H7 (cell line): ENCODE data around the gene POLR3B. TPM values are rescaled to one million over a fixed set of nuclear protein-coding genes. Genes with fewer than 3 reads are reported as not detected.
"Not testable (repeated sequence)": the region's sequence is repeated elsewhere in the genome, so short reads cannot be mapped to it uniquely, and the experiment has no call there.

Experiments used
- DNase-seq: peaks from one replicate; pipeline ENCODE4 v3.0.0; 2012
- H3K27me3 ChIP-seq: 2 replicates; pipeline ENCODE4 v1.6.0; 2011; ENCODE audit warnings: mild to moderate bottlenecking, low read length; ENCODE audit not compliant: control insufficient read depth, insufficient read depth
- H3K36me3 ChIP-seq: replicated peaks from 2 replicates; pipeline ENCODE4 v1.5.1; 2011; ENCODE audit warnings: low read length; ENCODE audit not compliant: control insufficient read depth, insufficient read depth
- H3K4me3 ChIP-seq: 2 replicates; pipeline ENCODE4 v1.5.1; 2011; ENCODE audit warnings: low read depth, mild to moderate bottlenecking, control low read depth, low read length, moderate library complexity; ENCODE audit not compliant: insufficient read depth
- total RNA-seq: library from RNA; depleted of rRNA; stranded (reverse); fragments of >200 nt; shearing (Covaris generic); gene quantifications from 2 replicates; pipeline ENCODE4 v1.2.3, GENCODE V29; 2014

Gene POLR3B
- total RNA-seq, 1 experiment from 2014 or later, result 8.5 TPM

DNA sequence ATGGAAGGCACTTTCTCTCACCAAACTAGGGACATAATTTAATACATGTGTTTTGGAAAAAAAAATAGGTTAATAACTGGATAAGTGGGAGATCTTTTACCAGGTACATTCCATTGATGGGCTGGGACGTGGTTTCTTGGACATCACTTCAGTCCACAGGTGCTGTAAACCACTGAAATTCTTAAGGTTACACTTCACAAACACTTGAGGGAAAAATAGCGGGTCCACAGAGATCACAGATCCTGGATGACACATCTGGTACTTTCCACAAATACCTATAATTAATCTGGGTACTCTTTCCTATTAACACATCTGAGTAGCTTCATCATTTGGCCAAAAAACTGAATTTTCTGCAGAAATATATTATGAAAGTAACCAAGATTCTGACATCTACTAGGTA is 85.0 kb downstream of the POLR3B start:
- H3K4me3 ChIP-seq, result no peak overlapping the region
- no peaks in the 10 kb centered on the region for H3K36me3 ChIP-seq
- no peak for DNase-seq
- H3K27me3 ChIP-seq, result no peaks in the 10 kb centered on the region

DNA sequence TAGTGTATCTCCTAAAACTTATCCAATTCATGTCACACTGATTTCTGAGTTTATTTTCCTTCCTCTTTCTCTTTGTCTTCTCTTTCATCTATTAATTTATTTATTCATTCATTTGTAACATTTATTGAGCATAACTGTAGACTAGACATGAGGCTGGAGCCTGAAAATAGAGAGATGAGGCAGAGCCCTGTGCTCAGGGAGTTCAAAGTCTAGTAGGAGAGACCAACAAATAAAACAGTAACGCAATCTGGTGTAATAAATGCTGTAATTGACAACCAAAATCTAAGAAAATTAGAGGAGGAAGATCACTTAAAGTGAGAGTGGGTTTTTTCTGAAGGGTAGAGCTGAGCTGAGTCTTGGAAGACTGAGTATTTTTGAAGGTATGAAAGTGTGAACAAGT is 87.5 kb downstream of the POLR3B start:
- DNase-seq, result no peak
- Histone ChIP-seq H3K4me3 (no peak overlapping the region), H3K36me3 (no peaks in the 10 kb centered on the region), H3K27me3 (no peaks in the 10 kb centered on the region)

DNA sequence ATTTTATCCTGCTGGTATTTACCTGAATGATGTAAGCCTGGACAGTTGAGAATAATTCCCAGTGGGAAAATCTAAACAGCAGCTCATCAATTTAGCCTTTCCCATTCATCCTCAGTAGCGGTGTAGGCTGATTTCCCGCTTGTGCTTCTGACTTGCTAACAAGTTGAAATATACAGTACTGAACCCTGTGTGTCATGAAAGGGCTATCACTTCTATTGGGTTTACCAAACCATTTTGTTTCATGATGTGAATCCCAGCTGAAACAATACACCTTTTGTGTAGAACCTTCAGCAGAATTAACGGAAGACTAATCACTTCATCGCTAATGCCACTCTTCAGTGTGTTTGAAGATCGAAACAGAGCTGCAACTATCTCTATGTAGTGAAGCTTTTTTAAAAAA is 88.4 kb downstream of the POLR3B start:
- Histone ChIP-seq H3K4me3 (no peak overlapping the region), H3K36me3 (no peaks in the 10 kb centered on the region), H3K27me3 (no peaks in the 10 kb centered on the region)
- DNase-seq, result no peak

DNA sequence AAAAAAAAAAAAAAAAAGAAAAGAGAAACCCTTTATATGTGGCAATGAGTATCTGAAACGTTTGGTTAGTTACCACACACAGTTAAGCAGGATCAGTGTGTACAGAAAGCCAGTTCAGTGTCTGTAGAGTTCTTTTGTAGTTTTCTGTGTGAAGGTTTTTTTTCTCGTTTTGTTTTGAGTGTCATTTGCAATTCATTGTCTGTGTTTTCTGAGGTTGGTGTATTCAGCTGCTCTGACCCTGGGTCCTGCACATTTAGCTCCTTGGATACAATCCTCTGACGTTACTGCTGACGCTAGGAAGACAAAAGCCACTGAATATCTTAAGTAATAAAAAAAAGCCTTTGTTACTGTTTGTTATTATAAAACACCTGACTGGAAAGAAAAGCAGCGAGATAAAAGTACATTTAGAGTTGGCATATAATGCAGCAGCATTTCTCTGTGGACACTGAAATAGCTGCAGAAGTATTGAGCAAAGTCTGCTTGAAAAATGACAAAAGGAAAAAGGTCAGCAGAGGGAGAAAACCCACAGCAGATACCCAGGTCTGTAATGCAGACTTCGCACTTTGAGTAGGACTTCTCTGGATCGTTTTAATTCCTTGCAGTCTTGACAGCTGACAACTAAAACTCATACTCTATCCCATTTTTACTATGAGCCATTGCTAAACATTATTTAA is 89.0 kb downstream of the POLR3B start:
- DNase-seq, result no peak
- H3K36me3 ChIP-seq, result no peaks in the 10 kb centered on the region
- no peak overlapping the region for H3K4me3 ChIP-seq
- H3K27me3 ChIP-seq, result no peaks in the 10 kb centered on the region

DNA sequence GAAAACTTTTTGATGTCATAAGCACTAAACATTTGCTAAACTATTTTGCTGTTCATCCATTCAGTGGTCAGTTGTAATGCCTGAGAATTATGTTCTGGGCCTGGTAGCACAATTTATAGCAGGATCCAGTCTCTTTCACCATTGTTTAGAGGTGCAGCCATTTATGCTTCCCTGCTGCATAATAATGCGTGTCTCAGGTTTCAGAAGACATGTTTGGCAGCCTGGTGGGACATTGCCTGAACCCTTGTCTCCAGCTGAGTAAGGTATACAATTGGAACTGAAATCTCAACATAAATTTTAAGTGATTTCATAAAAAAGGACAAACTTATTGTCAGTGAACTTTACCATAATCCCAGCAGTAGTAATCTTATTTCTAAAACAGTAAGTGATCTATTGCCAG is 94.8 kb downstream of the POLR3B start:
- no peak for DNase-seq
- no peak overlapping the region for H3K4me3 ChIP-seq
- H3K36me3 ChIP-seq, result no peaks in the 10 kb centered on the region
- no peaks in the 10 kb centered on the region for H3K27me3 ChIP-seq

- no peak for DNase-seq
- Histone ChIP-seq H3K4me3 (no peak overlapping the region), H3K36me3 (no peaks in the 10 kb centered on the region), H3K27me3 (no peaks in the 10 kb centered on the region)
These were observed 97.6 kb downstream of the POLR3B start for GRCh38 chr12:106455111-106455510.

- no peaks in the 10 kb centered on the region for H3K27me3 ChIP-seq
- DNase-seq, result no peak
- H3K36me3 ChIP-seq, result no peaks in the 10 kb centered on the region
- no peak overlapping the region for H3K4me3 ChIP-seq
These were observed 101.6 kb downstream of the POLR3B start for GRCh38 chr12:106459124-106459523.

DNA sequence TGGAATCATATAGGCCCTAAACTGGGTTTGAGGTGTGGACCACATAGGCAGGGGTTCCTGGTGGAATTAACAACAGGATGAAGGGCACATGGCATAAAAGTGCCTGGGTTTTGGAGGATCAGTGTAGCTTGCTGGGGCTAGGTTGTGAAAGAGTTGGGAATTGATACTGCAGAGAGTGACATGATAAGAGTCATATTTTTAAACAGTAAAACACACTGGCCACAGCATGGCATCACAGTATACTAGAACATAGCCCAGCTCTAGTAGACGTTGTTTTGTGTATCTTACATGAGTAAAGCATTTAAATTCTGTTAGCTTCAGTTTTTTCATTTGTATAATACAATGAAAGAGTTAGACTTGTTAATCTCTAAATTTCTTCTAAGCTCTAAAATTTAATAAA is 102.0 kb downstream of the POLR3B start:
- no peak for DNase-seq
- Histone ChIP-seq H3K27me3 (no peaks in the 10 kb centered on the region), H3K4me3 (no peak overlapping the region), H3K36me3 (no peaks in the 10 kb centered on the region)

DNA sequence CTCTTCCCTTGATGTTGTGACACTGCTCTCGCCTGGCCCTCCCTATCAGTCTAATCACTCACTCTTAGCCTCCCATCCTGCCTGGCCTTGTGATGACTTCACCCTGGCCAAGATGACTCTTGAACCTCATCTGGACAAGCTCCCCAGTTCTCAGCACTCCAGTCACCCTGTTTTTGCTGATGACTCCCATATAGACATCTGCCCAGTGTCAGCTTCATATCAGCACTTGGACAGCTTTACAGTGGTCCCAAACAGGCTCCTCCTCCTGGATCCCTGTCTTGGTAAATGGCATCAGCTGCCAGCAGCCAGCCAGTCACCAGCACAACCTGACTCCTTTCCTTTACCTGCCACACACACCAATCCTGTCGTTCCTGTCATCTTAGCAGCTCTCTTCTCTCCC is 104.2 kb downstream of the POLR3B start:
- Histone ChIP-seq H3K4me3 (no peak overlapping the region), H3K36me3 (no peaks in the 10 kb centered on the region), H3K27me3 (no peaks in the 10 kb centered on the region)
- DNase-seq, result no peak

DNA sequence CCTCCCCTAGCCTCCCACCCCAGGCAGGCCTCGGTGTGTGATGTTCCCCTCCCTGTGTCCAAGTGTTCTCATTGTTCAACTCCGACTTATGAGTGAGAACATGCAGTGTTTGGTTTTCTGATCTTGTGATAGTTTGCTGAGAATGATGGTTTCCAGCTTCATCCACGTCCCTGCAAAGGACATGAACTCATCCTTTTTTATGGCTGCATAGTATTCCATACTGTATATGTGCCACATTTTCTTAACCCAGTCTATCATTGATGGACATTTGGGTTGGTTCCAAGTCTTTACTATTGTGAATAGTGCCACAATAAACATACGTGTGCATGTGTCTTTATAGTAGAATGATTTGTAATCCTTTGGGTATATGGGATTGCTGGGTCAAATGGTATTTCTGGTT is 108.1 kb downstream of the POLR3B start:
- H3K36me3 ChIP-seq, H3K27me3 ChIP-seq, DNase-seq, H3K4me3 ChIP-seq: not testable (repeated sequence)

GRCh38 chr12:106475662-106476061 is 118.1 kb downstream of the POLR3B start:
- not testable (repeated sequence) for DNase-seq, H3K4me3 ChIP-seq, H3K36me3 ChIP-seq, H3K27me3 ChIP-seq

GRCh38 chr12:106477627-106478026 is 120.1 kb downstream of the POLR3B start:
- H3K4me3 ChIP-seq, result peak overlapping the region; percentile 28; the same call in 1 of the 2 replicates
- not testable (repeated sequence) for H3K36me3 ChIP-seq, H3K27me3 ChIP-seq, DNase-seq

- H3K27me3 ChIP-seq, result no peaks in the 10 kb centered on the region
- DNase-seq, result no peak
- H3K36me3 ChIP-seq, result no peaks in the 10 kb centered on the region
- H3K4me3 ChIP-seq, result no peak overlapping the region
These were observed 122.7 kb downstream of the POLR3B start for GRCh38 chr12:106480251-106480650.

- Histone ChIP-seq H3K4me3 (no peak overlapping the region), H3K36me3 (no peaks in the 10 kb centered on the region), H3K27me3 (no peaks in the 10 kb centered on the region)
- no peak for DNase-seq
These were observed 123.7 kb downstream of the POLR3B start for GRCh38 chr12:106481246-106481645.

GRCh38 chr12:106487664-106488063 is 130.1 kb downstream of the POLR3B start:
- H3K36me3 ChIP-seq, result no peaks in the 10 kb centered on the region
- H3K27me3 ChIP-seq, result no peaks in the 10 kb centered on the region
- DNase-seq, result no peak
- no peak overlapping the region for H3K4me3 ChIP-seq

GRCh38 chr12:106488884-106489283 is 131.3 kb downstream of the POLR3B start:
- no peaks in the 10 kb centered on the region for H3K27me3 ChIP-seq
- no peak overlapping the region for H3K4me3 ChIP-seq
- DNase-seq, result no peak
- H3K36me3 ChIP-seq, result no peaks in the 10 kb centered on the region
